Mesendoderm (in vitro differentiated cells): Measurements from ENCODE around the gene TTC33.

ENCODE experiments used
- DNase-seq: peaks from one replicate; pipeline ENCODE4 v3.0.0; 2013
- H2AK5ac ChIP-seq: 2 replicates; pipeline ENCODE4 v1.6.1; 2013; ENCODE audit warnings: low read length, inconsistent platforms
- H2BK120ac ChIP-seq: 2 replicates; pipeline ENCODE4 v1.6.1; 2013; ENCODE audit warnings: low read depth, mild to moderate bottlenecking, low read length, moderate library complexity, mixed read lengths
- H2BK15ac ChIP-seq: replicated peaks from 2 replicates; pipeline ENCODE4 v1.6.1; 2013; ENCODE audit warnings: low read depth, mild to moderate bottlenecking, moderate library complexity
- H2BK5ac ChIP-seq: 2 replicates; pipeline ENCODE4 v1.6.1; 2013; ENCODE audit warnings: low read length, inconsistent platforms
- H3K18ac ChIP-seq: 2 replicates; pipeline ENCODE4 v1.6.1; 2013; ENCODE audit warnings: mild to moderate bottlenecking, low read length, mixed read lengths
- H3K23ac ChIP-seq: one replicate; pipeline ENCODE4 v1.6.1; 2013; ENCODE audit warnings: low read length
- H3K27ac ChIP-seq: 2 replicates; pipeline ENCODE4 v1.5.1; 2013; ENCODE audit warnings: low read depth, mild to moderate bottlenecking, inconsistent platforms, low read length, moderate library complexity
- H3K27me3 ChIP-seq: 2 replicates; pipeline ENCODE4 v1.6.1; 2013; ENCODE audit warnings: low read length, control low read depth, mild to moderate bottlenecking, inconsistent platforms; ENCODE audit not compliant: insufficient read depth, poor library complexity
- H3K36me3 ChIP-seq: 2 replicates; pipeline ENCODE4 v1.6.1; 2013; ENCODE audit warnings: low read length, inconsistent platforms; ENCODE audit not compliant: control insufficient read depth, insufficient read depth
- H3K4ac ChIP-seq: one replicate; pipeline ENCODE4 v1.6.1; 2013; ENCODE audit warnings: low read depth, mild to moderate bottlenecking, low read length, moderate library complexity
- H3K4me1 ChIP-seq: 2 replicates; pipeline ENCODE4 v1.6.1; 2013; ENCODE audit warnings: low read depth, low read length, inconsistent platforms; ENCODE audit not compliant: control insufficient read depth
- H3K4me2 ChIP-seq: 2 replicates; pipeline ENCODE4 v1.6.1; 2013; ENCODE audit warnings: low read length
- H3K4me3 ChIP-seq: 2 replicates; pipeline ENCODE4 v1.5.1; 2013; ENCODE audit warnings: mild to moderate bottlenecking, low read length
- H3K56ac ChIP-seq: one replicate; pipeline ENCODE4 v1.6.1; 2013; ENCODE audit warnings: low read length
- H3K79me1 ChIP-seq: 2 replicates; pipeline ENCODE4 v1.6.1; 2013; ENCODE audit warnings: low read length, inconsistent platforms
- H3K79me2 ChIP-seq: 2 replicates; pipeline ENCODE4 v1.6.1; 2013; ENCODE audit warnings: mild to moderate bottlenecking, low read length; ENCODE audit not compliant: control insufficient read depth, insufficient read depth
- H3K9ac ChIP-seq: 2 replicates; pipeline ENCODE4 v1.6.1; 2013; ENCODE audit warnings: low read length, inconsistent platforms
- H4K5ac ChIP-seq: one replicate; pipeline ENCODE4 v1.6.1; 2013; ENCODE audit warnings: low read length
- H4K8ac ChIP-seq: one replicate; pipeline ENCODE4 v1.6.1; 2013; ENCODE audit warnings: low read depth, mild to moderate bottlenecking, control low read depth, low read length, moderate library complexity
- WGBS: extraction: QIAGEN DNeasy Blood & Tissue Kit; methylation state at CpG from one replicate; pipeline ENCODE4 v1.1.7; 2013; ENCODE audit warnings: low lambda C conversion rate, missing lambda C conversion rate; ENCODE audit not compliant: insufficient coverage; ENCODE audit errors: extremely low coverage; 5-methylcytosine and 5-hydroxymethylcytosine counted together

Gene TTC33

DNA sequence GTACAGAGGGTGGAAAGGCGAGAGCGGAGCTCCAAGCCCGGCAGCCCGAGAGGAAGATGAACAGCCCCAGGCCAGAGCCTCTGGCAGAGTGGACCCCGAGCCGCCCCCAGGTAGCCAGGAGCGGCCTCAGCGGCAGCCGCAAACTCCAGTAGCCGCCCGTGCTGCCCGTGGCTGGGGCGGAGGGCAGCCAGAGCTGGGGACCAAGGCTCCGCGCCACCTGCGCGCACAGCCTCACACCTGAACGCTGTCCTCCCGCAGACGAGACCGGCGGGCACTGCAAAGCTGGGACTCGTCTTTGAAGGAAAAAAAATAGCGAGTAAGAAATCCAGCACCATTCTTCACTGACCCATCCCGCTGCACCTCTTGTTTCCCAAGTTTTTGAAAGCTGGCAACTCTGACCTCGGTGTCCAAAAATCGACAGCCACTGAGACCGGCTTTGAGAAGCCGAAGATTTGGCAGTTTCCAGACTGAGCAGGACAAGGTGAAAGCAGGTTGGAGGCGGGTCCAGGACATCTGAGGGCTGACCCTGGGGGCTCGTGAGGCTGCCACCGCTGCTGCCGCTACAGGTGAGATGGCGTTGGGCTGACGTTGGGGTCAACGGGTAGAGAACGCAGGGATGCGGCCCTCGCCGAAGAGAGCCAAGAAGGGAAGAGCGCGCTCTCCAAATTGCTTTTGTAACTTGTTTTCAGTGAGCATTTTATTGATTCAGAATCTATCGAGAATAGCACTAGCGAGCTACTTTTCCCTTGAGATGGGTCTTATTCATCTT, 75.7 kb downstream of the TTC33 start, which contains the start of gene PTGER4:
TSS of gene PTGER4 (plus strand) at position 3 of the 769 bp plus-strand sequence. CDS start 1,079 bp downstream, outside the sequence.
- H3K4me3 ChIP-seq, result peak within 1 kb of the TSS; percentile 72
- H3K56ac ChIP-seq, result peak within 1 kb of the TSS; percentile 83
- H2BK5ac ChIP-seq, result no peak within 1 kb of the TSS
- WGBS, result no CpG with 5 or more reads among the region's 44 CpGs
- H2BK15ac ChIP-seq, result no peak within 1 kb of the TSS
- H3K9ac ChIP-seq, result peak within 1 kb of the TSS; percentile 58
- peaks cover 3% of the 10 kb centered on the region for H3K4me1 ChIP-seq
- peak within 1 kb of the TSS; percentile 84 for H3K4me2 ChIP-seq
- H4K5ac ChIP-seq, result no peak within 1 kb of the TSS
- H3K27ac ChIP-seq, result peak within 1 kb of the TSS; percentile 38
- H4K8ac ChIP-seq, result no peak within 1 kb of the TSS
- no peaks in the 10 kb centered on the region for H3K79me1 ChIP-seq
- peak; percentile 44 for DNase-seq
- no peak within 1 kb of the TSS for H2BK120ac ChIP-seq
- H3K79me2 ChIP-seq, result no peaks in the 10 kb centered on the region
- H3K23ac ChIP-seq, result no peak within 1 kb of the TSS
- no peak within 1 kb of the TSS for H2AK5ac ChIP-seq
- peaks cover 11% of the 10 kb centered on the region for H3K27me3 ChIP-seq
- H3K4ac ChIP-seq, result no peak within 1 kb of the TSS
- no peaks in the 10 kb centered on the region for H3K36me3 ChIP-seq
- no peak within 1 kb of the TSS for H3K18ac ChIP-seq

GRCh38 chr5:40679148-40679912, 76.4 kb downstream of the TTC33 start:
- Histone ChIP-seq H3K4me1 (peaks cover 5% of the 10 kb centered on the region), H3K27ac (peak overlapping the region; percentile 38)
- DNase-seq, result peak; percentile 88

GRCh38 chr5:40678460-40679147, 77.2 kb downstream of the TTC33 start:
- Histone ChIP-seq H3K23ac (no peak overlapping the region), H2BK120ac (no peak overlapping the region), H3K56ac (peak overlapping the region; percentile 54), H3K4me2 (peak overlapping the region; percentile 32), H3K36me3 (no peaks in the 10 kb centered on the region), H3K27me3 (peaks cover 11% of the 10 kb centered on the region), H3K79me1 (no peaks in the 10 kb centered on the region), H3K27ac (no peak overlapping the region), H2AK5ac (no peak overlapping the region), H2BK15ac (no peak overlapping the region), H3K4me3 (peak overlapping the region; percentile 14), H2BK5ac (no peak overlapping the region), H3K79me2 (no peaks in the 10 kb centered on the region), H3K18ac (no peak overlapping the region), H3K9ac (peak overlapping the region; percentile 7), H4K8ac (no peak overlapping the region), H3K4ac (no peak overlapping the region), H4K5ac (no peak overlapping the region), H3K4me1 (peaks cover 5% of the 10 kb centered on the region)
- no CpG with 5 or more reads among the region's 12 CpGs for WGBS
- DNase-seq, result no peak

More at GRCh38 chr5:40679148-40679912, 76.4 kb downstream of the TTC33 start:
- H2AK5ac ChIP-seq, result no peak overlapping the region
- no peak overlapping the region for H3K18ac ChIP-seq
- H2BK120ac ChIP-seq, result no peak overlapping the region
- H2BK5ac ChIP-seq, result no peak overlapping the region
- peak overlapping the region; percentile 84 for H3K4me2 ChIP-seq
- peak overlapping the region; percentile 83 for H3K56ac ChIP-seq
- H3K36me3 ChIP-seq, result no peaks in the 10 kb centered on the region
- WGBS, result no CpG with 5 or more reads among the region's 60 CpGs
- no peak overlapping the region for H3K23ac ChIP-seq
- H3K9ac ChIP-seq, result peak overlapping the region; percentile 58
- H4K8ac ChIP-seq, result no peak overlapping the region
- H3K27me3 ChIP-seq, result peaks cover 11% of the 10 kb centered on the region
- H3K79me1 ChIP-seq, result no peaks in the 10 kb centered on the region
- no peak overlapping the region for H4K5ac ChIP-seq
- H2BK15ac ChIP-seq, result no peak overlapping the region
- H3K79me2 ChIP-seq, result no peaks in the 10 kb centered on the region
- peak overlapping the region; percentile 72 for H3K4me3 ChIP-seq
- no peak overlapping the region for H3K4ac ChIP-seq

GRCh38 chr5:40678026-40678425, 77.7 kb downstream of the TTC33 start:
- no peak overlapping the region for H3K4ac ChIP-seq
- no peak overlapping the region for H2AK5ac ChIP-seq
- H4K8ac ChIP-seq, result no peak overlapping the region
- no peak overlapping the region for H2BK120ac ChIP-seq
- H2BK5ac ChIP-seq, result no peak overlapping the region
- H3K9ac ChIP-seq, result no peak overlapping the region
- no peak overlapping the region for H3K4me3 ChIP-seq
- H3K18ac ChIP-seq, result no peak overlapping the region
- no peak overlapping the region for H3K4me2 ChIP-seq
- no peak overlapping the region for H3K27ac ChIP-seq
- no peak for DNase-seq
- H3K4me1 ChIP-seq, result peaks cover 5% of the 10 kb centered on the region
- no peak overlapping the region for H3K56ac ChIP-seq
- no CpG with 5 or more reads among the region's 2 CpGs for whole genome bisulfite sequencing
- H3K79me2 ChIP-seq, result no peaks in the 10 kb centered on the region
- peaks cover 11% of the 10 kb centered on the region for H3K27me3 ChIP-seq
- no peaks in the 10 kb centered on the region for H3K36me3 ChIP-seq
- no peaks in the 10 kb centered on the region for H3K79me1 ChIP-seq
- H2BK15ac ChIP-seq, result no peak overlapping the region
- H4K5ac ChIP-seq, result no peak overlapping the region
- H3K23ac ChIP-seq, result no peak overlapping the region

DNA sequence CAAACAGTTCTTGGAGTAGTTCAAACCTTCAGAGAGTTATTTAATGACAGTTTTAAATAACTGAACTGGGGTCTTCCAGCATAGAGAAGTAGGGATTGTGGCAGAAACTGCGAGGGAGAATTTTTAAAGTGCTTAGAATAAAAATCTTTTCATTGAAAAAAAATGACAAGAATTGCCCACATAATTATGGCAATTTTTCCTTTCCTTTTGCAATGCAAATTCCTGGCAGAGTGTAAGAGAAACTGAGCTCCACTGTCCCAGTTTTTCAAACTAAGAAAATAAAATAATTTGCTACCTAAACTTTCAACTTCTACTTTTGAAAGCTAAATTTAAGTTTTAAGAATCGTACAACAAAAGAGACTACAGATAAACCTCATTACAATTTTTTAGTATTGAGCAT, 78.3 kb downstream of the TTC33 start:
- H3K23ac ChIP-seq, result no peak overlapping the region
- no peak overlapping the region for H3K56ac ChIP-seq
- no peak for DNase-seq
- no peak overlapping the region for H2AK5ac ChIP-seq
- H3K18ac ChIP-seq, result no peak overlapping the region
- H3K27ac ChIP-seq, result no peak overlapping the region
- WGBS, result no CpG with 5 or more reads among the region's 2 CpGs
- no peak overlapping the region for H2BK120ac ChIP-seq
- H2BK15ac ChIP-seq, result no peak overlapping the region
- no peaks in the 10 kb centered on the region for H3K79me2 ChIP-seq
- H3K4me2 ChIP-seq, result no peak overlapping the region
- peaks cover 5% of the 10 kb centered on the region for H3K4me1 ChIP-seq
- H4K5ac ChIP-seq, result no peak overlapping the region
- H3K36me3 ChIP-seq, result no peaks in the 10 kb centered on the region
- H3K79me1 ChIP-seq, result no peaks in the 10 kb centered on the region
- no peak overlapping the region for H3K9ac ChIP-seq
- peaks cover 9% of the 10 kb centered on the region for H3K27me3 ChIP-seq
- no peak overlapping the region for H3K4me3 ChIP-seq
- H4K8ac ChIP-seq, result no peak overlapping the region
- no peak overlapping the region for H2BK5ac ChIP-seq
- no peak overlapping the region for H3K4ac ChIP-seq
